Naive B cell (primary cell): Measurements from ENCODE around the gene MAP2. TPM values are rescaled to one million over a fixed set of nuclear protein-coding genes. Genes with fewer than 3 reads are reported as not detected.

Experiments
- ATAC-seq, 2 donors: fragments of 150-1000 bp; cut with Tn5 transposase; 2 replicates each; pipeline ENCODE4 v1.10.0; 2021; ENCODE audit warnings: low read depth in 2 of 2, mild to moderate bottlenecking in 2 of 2, moderate library complexity in 2 of 2
- DNase-seq: peaks from one replicate; pipeline ENCODE4 v3.0.0; 2022
- H3K27ac Mint-ChIP-seq, 6 donors: one replicate each; pipeline ENCODE4 v1.8.0; 2020 to 2022; ENCODE audit warnings: mild to moderate bottlenecking in 6 of 6, mixed read lengths in 6 of 6, moderate library complexity in 5 of 6, inconsistent platforms in 2 of 6
- H3K27me3 Mint-ChIP-seq, 3 donors: one replicate each; pipeline ENCODE4 v1.8.0; 2021 to 2022; ENCODE audit warnings: mixed read lengths in 3 of 3, mild to moderate bottlenecking in 1 of 3
- H3K36me3 Mint-ChIP-seq, 2 donors: one replicate each; pipeline ENCODE4 v1.8.0; 2020 to 2022; ENCODE audit warnings: mixed read lengths in 2 of 2, inconsistent platforms in 1 of 2, mild to moderate bottlenecking in 1 of 2
- H3K4me1 Mint-ChIP-seq, 3 donors: one replicate each; pipeline ENCODE4 v1.8.0; 2020 to 2022; ENCODE audit warnings: mixed read lengths in 3 of 3, inconsistent platforms in 1 of 3, mild to moderate bottlenecking in 1 of 3, moderate library complexity in 1 of 3
- H3K4me3 Mint-ChIP-seq, 8 donors: one replicate each; pipeline ENCODE4 v1.8.0; 2020 to 2022; ENCODE audit warnings: mild to moderate bottlenecking in 8 of 8, mixed read lengths in 8 of 8, moderate library complexity in 8 of 8, inconsistent platforms in 2 of 8
- H3K9me3 Mint-ChIP-seq, 7 donors: one replicate each; pipeline ENCODE4 v1.8.0; 2020 to 2022; ENCODE audit warnings: mixed read lengths in 7 of 7, mild to moderate bottlenecking in 5 of 7, inconsistent platforms in 2 of 7, moderate library complexity in 1 of 7
- polyA plus RNA-seq, 6 donors: library from polyadenylated mRNA; unstranded; fragments of 300-500 nt; fragmentation: Illumina TruSeq; gene quantifications; one replicate each; pipeline ENCODE4 v1.2.3, GENCODE V29; 2021; ENCODE audit warnings: low read depth in 6 of 6

The MAP2 gene
- polyA plus RNA-seq, 6 donors from 2014 or later: 2.7 to 10.1 (median 6.3) TPM

- Mint-ChIP-seq H3K27ac (no peak overlapping the region), H3K4me3 (no peak overlapping the region), H3K4me1 (no peaks in the 10 kb centered on the region), H3K36me3 (no peaks in the 10 kb centered on the region), H3K9me3 (no peaks in the 10 kb centered on the region), H3K27me3 (no peaks in the 10 kb centered on the region)
- ATAC-seq (no peak), DNase-seq (no peak)
Measured at GRCh38 chr2:209431701-209432100, 7.9 kb downstream of the MAP2 start.

GRCh38 chr2:209441541-209441940 is 17.7 kb downstream of the MAP2 start:
- ATAC-seq (no peak), DNase-seq (no peak)
- Mint-ChIP-seq H3K27ac (no peak overlapping the region), H3K27me3 (no peaks in the 10 kb centered on the region), H3K36me3 (no peaks in the 10 kb centered on the region), H3K4me3 (no peak overlapping the region), H3K9me3 (no peaks in the 10 kb centered on the region), H3K4me1 (peaks cover 0 to 6% (median 0%) of the 10 kb centered on the region in 3 donors)

GRCh38 chr2:209442939-209443338 is 19.1 kb downstream of the MAP2 start:
- Mint-ChIP-seq H3K27ac (no peak overlapping the region), H3K4me3 (no peak overlapping the region), H3K36me3 (no peaks in the 10 kb centered on the region), H3K4me1 (peaks cover 0 to 6% (median 0%) of the 10 kb centered on the region in 3 donors), H3K27me3 (no peaks in the 10 kb centered on the region), H3K9me3 (no peaks in the 10 kb centered on the region)
- ATAC-seq (no peak), DNase-seq (no peak)

GRCh38 chr2:209445485-209445884 is 21.6 kb downstream of the MAP2 start:
- Mint-ChIP-seq H3K9me3 (no peaks in the 10 kb centered on the region), H3K27me3 (no peaks in the 10 kb centered on the region), H3K27ac (no peak overlapping the region), H3K4me1 (peaks cover 0 to 6% (median 0%) of the 10 kb centered on the region in 3 donors), H3K36me3 (no peaks in the 10 kb centered on the region), H3K4me3 (no peak overlapping the region)
- no peak for DNase-seq
- no peak for ATAC-seq

DNA sequence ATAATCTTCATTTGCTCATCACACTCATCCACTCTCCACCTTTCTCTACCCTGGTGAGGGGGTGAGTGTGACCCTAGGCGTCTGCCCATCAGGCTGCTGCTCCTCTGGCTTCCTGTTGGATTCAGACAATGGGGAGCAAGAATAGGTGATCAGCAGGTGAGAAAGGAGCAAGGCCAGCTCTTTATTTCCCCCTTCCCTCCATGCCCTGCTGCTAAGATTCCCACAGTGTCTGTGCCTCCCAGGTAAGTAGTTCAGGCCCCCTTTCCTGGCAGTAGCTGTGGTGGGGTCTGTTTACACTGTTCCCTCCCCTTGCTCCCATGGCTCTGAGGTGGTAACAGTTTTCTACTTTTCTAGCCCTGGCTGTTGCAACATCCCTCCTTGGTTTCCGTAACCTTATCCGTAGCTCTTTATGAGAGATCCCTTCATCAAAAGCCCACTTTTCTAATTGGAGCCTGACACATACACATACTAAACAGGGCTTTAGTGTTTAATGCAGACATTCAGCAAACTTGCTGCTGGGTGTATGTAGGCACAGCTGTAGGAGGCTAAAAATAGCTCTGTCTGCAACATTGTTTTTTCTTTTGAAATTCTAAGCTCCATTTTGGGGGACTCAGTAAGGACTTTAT is 27.5 kb downstream of the MAP2 start:
- peaks cover 0 to 4% (median 0%) of the 10 kb centered on the region in 7 donors for H3K9me3 Mint-ChIP-seq
- no peak for ATAC-seq
- DNase-seq: no peak
- H3K27ac Mint-ChIP-seq: no peak overlapping the region
- H3K4me1 Mint-ChIP-seq: peaks cover 0 to under 1% (median 0%) of the 10 kb centered on the region in 3 donors
- no peak overlapping the region for H3K4me3 Mint-ChIP-seq
- no peaks in the 10 kb centered on the region for H3K36me3 Mint-ChIP-seq
- H3K27me3 Mint-ChIP-seq: no peaks in the 10 kb centered on the region

GRCh38 chr2:209456489-209456888 is 32.6 kb downstream of the MAP2 start:
- Mint-ChIP-seq H3K4me1 (peaks cover 0 to 5% (median under 1%) of the 10 kb centered on the region in 3 donors), H3K27ac (peak overlapping the region in 1 of 6 donors; percentile 51), H3K4me3 (no peak overlapping the region), H3K27me3 (no peaks in the 10 kb centered on the region), H3K36me3 (no peaks in the 10 kb centered on the region), H3K9me3 (peaks cover 0 to 4% (median 0%) of the 10 kb centered on the region in 7 donors)
- no peak for DNase-seq
- no peak for ATAC-seq

DNA sequence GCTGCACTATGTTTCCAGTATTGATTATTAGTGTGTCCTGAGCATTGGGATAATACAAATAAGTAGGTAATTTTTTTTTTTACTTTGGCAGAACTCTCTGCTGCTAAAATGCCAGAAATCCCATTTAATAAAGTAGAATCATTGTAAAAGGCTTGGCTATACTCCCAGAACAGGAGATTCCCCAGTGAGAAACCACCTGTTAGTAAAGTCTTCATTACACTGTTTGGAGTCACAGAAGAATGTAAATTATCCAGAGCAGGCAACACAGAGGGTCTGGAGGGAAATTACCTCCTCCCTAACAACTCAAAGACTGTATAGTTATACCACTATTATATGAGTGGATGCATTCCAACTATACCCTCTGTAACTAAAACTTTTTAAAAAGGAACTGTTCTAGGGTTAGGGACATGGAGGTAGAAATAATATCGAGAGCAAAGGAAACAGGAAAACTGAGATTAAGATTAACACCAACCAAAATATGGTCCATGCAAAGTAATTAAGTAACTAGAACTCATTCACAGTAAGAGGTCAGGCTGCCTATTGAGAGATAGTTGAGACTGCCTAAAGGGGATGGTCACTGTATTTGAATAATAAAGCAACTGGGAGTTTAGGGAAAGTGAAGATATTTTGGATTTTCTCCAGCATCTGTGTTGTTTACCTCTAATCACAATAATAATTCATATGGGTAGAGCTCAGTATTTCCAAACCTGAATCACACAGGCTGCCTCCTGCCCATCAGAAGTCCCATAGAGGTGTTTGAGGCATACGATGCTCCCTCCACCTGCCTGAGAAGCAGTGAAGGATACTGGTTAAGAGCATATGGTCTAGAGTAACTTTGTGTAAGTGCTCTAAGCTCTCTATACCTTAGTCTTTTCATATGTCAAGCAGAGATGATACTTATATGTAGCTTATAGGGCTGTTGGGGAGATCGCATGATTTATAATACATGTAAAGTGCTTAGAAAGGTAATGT is 34.4 kb downstream of the MAP2 start:
- H3K36me3 Mint-ChIP-seq: no peaks in the 10 kb centered on the region
- H3K4me3 Mint-ChIP-seq: no peak overlapping the region
- DNase-seq (no peak), ATAC-seq (no peak)
- H3K4me1 Mint-ChIP-seq: peaks cover 0 to 10% (median 4%) of the 10 kb centered on the region in 3 donors
- H3K27ac Mint-ChIP-seq: peak overlapping the region in 1 of 6 donors; percentile 9
- peaks cover 0 to 4% (median 0%) of the 10 kb centered on the region in 7 donors for H3K9me3 Mint-ChIP-seq
- H3K27me3 Mint-ChIP-seq: no peaks in the 10 kb centered on the region

- Mint-ChIP-seq H3K27me3 (no peaks in the 10 kb centered on the region), H3K4me1 (peaks cover 0 to 10% (median 4%) of the 10 kb centered on the region in 3 donors), H3K36me3 (no peaks in the 10 kb centered on the region), H3K9me3 (peaks cover 0 to 3% (median 0%) of the 10 kb centered on the region in 7 donors), H3K4me3 (no peak overlapping the region), H3K27ac (no peak overlapping the region)
- DNase-seq (no peak), ATAC-seq (no peak)
Measured at GRCh38 chr2:209459359-209459758, 35.5 kb downstream of the MAP2 start.

DNA sequence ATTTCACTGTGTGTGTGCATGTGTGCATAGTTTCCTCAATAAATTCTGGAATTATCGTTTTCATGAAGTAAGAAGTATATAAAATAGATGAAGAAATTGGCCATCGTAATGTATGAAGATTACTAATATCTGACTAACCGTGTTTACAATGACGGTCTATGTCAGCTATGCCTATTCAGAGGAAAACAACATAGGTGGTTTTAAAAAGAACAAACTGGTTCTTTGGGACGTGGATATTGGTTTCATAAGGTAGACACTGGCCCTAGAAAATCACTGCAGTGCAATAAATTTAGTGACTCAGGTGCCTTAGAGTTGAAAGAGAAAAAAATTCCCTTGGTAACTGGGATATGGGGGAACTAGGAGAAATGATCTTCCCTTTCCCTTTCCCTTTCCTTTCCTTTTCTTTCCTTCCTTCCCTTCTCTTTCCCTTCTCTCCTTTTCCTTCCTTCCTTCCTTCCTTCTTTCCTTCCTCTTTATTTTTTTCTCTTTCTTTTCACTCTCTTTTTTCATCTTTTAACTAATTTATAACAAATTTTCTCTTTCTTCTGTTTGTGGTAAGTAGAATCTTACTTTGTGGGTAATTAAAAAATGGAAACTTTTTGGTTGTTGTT is 36.4 kb downstream of the MAP2 start:
- Mint-ChIP-seq H3K4me3 (no peak overlapping the region), H3K27ac (no peak overlapping the region), H3K9me3 (no peaks in the 10 kb centered on the region), H3K36me3 (no peaks in the 10 kb centered on the region), H3K27me3 (no peaks in the 10 kb centered on the region), H3K4me1 (peaks cover 0 to 10% (median 4%) of the 10 kb centered on the region in 3 donors)
- DNase-seq (no peak), ATAC-seq (no peak)

GRCh38 chr2:209463226-209463625 is 39.4 kb downstream of the MAP2 start:
- H3K4me3 Mint-ChIP-seq: no peak overlapping the region
- H3K4me1 Mint-ChIP-seq: peaks cover 0 to 5% (median 4%) of the 10 kb centered on the region in 3 donors
- H3K27me3 Mint-ChIP-seq: no peaks in the 10 kb centered on the region
- DNase-seq (no peak), ATAC-seq (peak in 1 of 2 donors; percentile 53)
- no peak overlapping the region for H3K27ac Mint-ChIP-seq
- no peaks in the 10 kb centered on the region for H3K9me3 Mint-ChIP-seq
- H3K36me3 Mint-ChIP-seq: no peaks in the 10 kb centered on the region

DNA sequence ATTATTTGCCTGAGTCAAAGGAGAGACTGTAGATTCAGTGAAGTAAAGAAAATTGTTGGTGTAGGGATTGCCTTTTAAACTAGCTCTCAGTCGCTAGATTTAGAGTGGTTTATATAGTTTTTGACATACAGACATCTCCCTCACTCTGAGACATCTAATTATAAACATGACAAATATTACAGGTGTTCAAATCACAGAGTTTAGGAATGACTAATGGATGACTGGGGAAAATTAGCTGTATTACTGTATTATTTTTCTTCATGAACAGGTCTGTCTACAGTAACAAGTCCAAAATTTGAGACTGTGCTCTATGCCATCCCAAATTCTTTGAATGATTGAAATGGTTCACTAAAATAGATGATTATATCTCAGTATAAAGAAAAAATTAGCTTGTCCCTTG is 40.0 kb downstream of the MAP2 start:
- DNase-seq: no peak
- no peak for ATAC-seq
- H3K27ac Mint-ChIP-seq: no peak overlapping the region
- no peaks in the 10 kb centered on the region for H3K36me3 Mint-ChIP-seq
- peaks cover 0 to 5% (median 4%) of the 10 kb centered on the region in 3 donors for H3K4me1 Mint-ChIP-seq
- no peaks in the 10 kb centered on the region for H3K9me3 Mint-ChIP-seq
- H3K27me3 Mint-ChIP-seq: no peaks in the 10 kb centered on the region
- no peak overlapping the region for H3K4me3 Mint-ChIP-seq

GRCh38 chr2:209468846-209469245 is 45.0 kb downstream of the MAP2 start:
- ATAC-seq: no peak
- no peak overlapping the region for H3K4me3 Mint-ChIP-seq

DNA sequence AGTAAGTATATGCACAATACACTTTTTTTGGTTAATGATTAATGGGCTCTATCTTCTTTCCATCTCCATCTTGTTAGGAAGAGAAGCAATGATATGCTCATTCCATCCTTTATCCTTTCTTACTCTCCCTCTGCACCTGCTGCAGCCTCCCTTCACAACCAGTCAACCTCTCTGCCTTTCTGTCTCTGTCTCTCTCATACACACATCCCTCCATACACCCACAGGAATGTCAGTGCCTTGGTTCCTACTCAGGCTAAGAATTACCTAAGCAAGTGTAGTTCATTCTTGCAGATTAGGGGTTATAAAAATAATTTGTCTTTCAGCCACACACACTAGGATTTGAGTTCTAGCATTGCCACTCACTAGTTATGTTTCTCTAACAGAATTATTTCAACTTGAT is 45.6 kb downstream of the MAP2 start:
- H3K27ac Mint-ChIP-seq: no peak overlapping the region

More at GRCh38 chr2:209468846-209469245, 45.0 kb downstream of the MAP2 start:
- H3K4me1 Mint-ChIP-seq: no peaks in the 10 kb centered on the region
- no peak for DNase-seq
- H3K27ac Mint-ChIP-seq: no peak overlapping the region
- H3K9me3 Mint-ChIP-seq: no peaks in the 10 kb centered on the region
- H3K27me3 Mint-ChIP-seq: no peaks in the 10 kb centered on the region
- no peaks in the 10 kb centered on the region for H3K36me3 Mint-ChIP-seq

More for the DNA sequence above, 45.6 kb downstream of the MAP2 start:
- no peaks in the 10 kb centered on the region for H3K36me3 Mint-ChIP-seq
- H3K4me3 Mint-ChIP-seq: no peak overlapping the region
- DNase-seq (no peak), ATAC-seq (no peak)
- no peaks in the 10 kb centered on the region for H3K4me1 Mint-ChIP-seq
- H3K9me3 Mint-ChIP-seq: no peaks in the 10 kb centered on the region
- no peaks in the 10 kb centered on the region for H3K27me3 Mint-ChIP-seq
